ENCODE data around the gene GPC6. TPM values are rescaled to one million over a fixed set of nuclear protein-coding genes. Genes with fewer than 3 reads are reported as not detected.

The GPC6 gene
- total and polyA plus RNA-seq, 12 donors, result 0.15 to 5.4 (median 2.5) TPM

GRCh38 chr13:93824286-93824685 lies 597.7 kb downstream of the GPC6 start:
- no peaks in the 10 kb centered on the region for H3K36me3 ChIP-seq

GRCh38 chr13:93834051-93834450 lies 607.4 kb downstream of the GPC6 start:
- Histone ChIP-seq H3K4me3 (no peak overlapping the region), H3K4me1 (no peaks in the 10 kb centered on the region), H3K27me3 (no peaks in the 10 kb centered on the region), H3K27ac (no peak overlapping the region), H3K36me3 (no peaks in the 10 kb centered on the region), H3K9me3 (no peaks in the 10 kb centered on the region)
- no peak for DNase-seq
- 79 to 83% methylated on average over 3 of the region's 3 CpGs for WGBS, 2 donors
- ATAC-seq, result no peak
- intact Hi-C loops (cut with DNase I), result no loop called here
- no peak for TF ChIP-seq CTCF (IDR thresholded peaks at IDR 0.05)

More at GRCh38 chr13:93824286-93824685, 597.7 kb downstream of the GPC6 start:
- Histone ChIP-seq H3K4me3 (no peak overlapping the region), H3K4me1 (no peaks in the 10 kb centered on the region), H3K27ac (no peak overlapping the region), H3K27me3 (no peaks in the 10 kb centered on the region), H3K9me3 (no peaks in the 10 kb centered on the region)
- 70 to 73% methylated on average over 3 of the region's 3 CpGs for WGBS, 2 donors
- intact Hi-C loops (cut with DNase I), result no loop called here
- no peak for ATAC-seq
- DNase-seq, result no peak
- no peak for TF ChIP-seq CTCF (IDR thresholded peaks at IDR 0.05)

- H3K36me3 ChIP-seq, result no peaks in the 10 kb centered on the region
- 69 to 76% methylated on average over 3 of the region's 3 CpGs for WGBS, 2 donors
- no peak overlapping the region for H3K4me3 ChIP-seq
- no peak overlapping the region for H3K27ac ChIP-seq
- no peaks in the 10 kb centered on the region for H3K4me1 ChIP-seq
- TF ChIP-seq CTCF (IDR thresholded peaks at IDR 0.05), result no peak
- no peak for ATAC-seq
- intact Hi-C loops (cut with DNase I), result no loop called here
- no peak for DNase-seq
- H3K27me3 ChIP-seq, result no peaks in the 10 kb centered on the region
- H3K9me3 ChIP-seq, result no peaks in the 10 kb centered on the region
Observed at GRCh38 chr13:93843082-93843481, 616.5 kb downstream of the GPC6 start.

GRCh38 chr13:93847162-93847561 lies 620.6 kb downstream of the GPC6 start:
- Histone ChIP-seq H3K27me3 (no peaks in the 10 kb centered on the region), H3K4me1 (no peaks in the 10 kb centered on the region), H3K4me3 (no peak overlapping the region), H3K9me3 (no peaks in the 10 kb centered on the region), H3K36me3 (no peaks in the 10 kb centered on the region), H3K27ac (no peak overlapping the region)
- WGBS, 2 donors, result 82 to 84% methylated on average over 7 of the region's 7 CpGs
- intact Hi-C loops (cut with DNase I), result no loop called here
- ATAC-seq, result no peak
- TF ChIP-seq CTCF (IDR thresholded peaks at IDR 0.05), result no peak
- DNase-seq, result no peak

- no peak for TF ChIP-seq CTCF (IDR thresholded peaks at IDR 0.05)
- WGBS, 2 donors, result 67 to 79% methylated on average over 4 of the region's 4 CpGs
- Histone ChIP-seq H3K4me1 (no peaks in the 10 kb centered on the region), H3K4me3 (no peak overlapping the region), H3K27ac (no peak overlapping the region), H3K27me3 (no peaks in the 10 kb centered on the region), H3K9me3 (no peaks in the 10 kb centered on the region), H3K36me3 (no peaks in the 10 kb centered on the region)
- intact Hi-C loops (cut with DNase I), result no loop called here
- ATAC-seq (no peak), DNase-seq (no peak)
Observed at GRCh38 chr13:93848247-93848646, 621.6 kb downstream of the GPC6 start.

Measured in heart right ventricle (tissue), 16 donors.